ENCODE results near the gene FGF8.

DNA sequence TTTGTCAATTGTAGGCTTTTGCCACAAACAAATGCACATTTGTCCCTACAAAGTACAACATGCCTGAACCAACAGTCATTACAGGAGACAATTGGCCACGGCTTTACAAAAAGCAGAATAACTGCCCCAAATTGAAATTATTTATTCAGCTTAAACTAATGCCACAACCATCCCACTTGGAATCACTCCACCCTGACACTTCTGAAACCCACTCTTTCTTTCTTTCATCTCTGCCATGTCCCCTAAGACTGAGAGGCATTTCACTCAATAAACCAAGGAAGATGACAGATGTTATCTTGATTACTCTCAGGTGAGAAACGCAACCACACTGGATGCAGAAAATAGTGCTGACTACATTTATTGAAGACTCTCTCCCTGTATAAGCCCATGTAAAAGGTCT is 9.9 kb upstream of the FGF8 start:
- TF ChIP-seq CTCF (IDR thresholded peaks at IDR 0.05) (no peak), POLR2A (IDR thresholded peaks at IDR 0.05) (no peak)
